GM21447 (cell line): Measurements from ENCODE around the gene PSMG4.

Experiments used
- ATAC-seq: cut with Tn5 transposase; IDR thresholded peaks from one replicate; pipeline ENCODE4 v1.9.1; 2021; ENCODE audit not compliant: unreplicated experiment

Gene PSMG4

DNA sequence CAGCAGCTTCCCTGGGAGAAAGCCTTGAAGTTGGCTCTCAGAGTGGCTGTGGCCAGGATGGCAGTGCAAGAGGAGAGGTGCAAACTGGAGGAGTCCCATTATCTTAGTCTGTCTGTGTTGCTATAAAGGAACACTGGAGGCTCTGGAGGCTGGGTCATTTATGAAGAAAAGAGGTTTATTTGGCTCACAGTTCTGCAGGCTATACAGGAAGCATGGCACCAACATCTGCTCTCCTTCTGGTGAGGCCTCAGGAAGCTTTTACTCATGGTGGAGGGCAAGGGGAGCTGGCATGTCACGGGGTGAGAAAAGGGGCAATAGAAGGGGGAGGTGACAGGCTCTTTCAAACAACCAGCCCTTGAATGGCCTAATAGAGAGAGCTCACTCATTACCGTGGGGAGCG is 47.1 kb downstream of the PSMG4 start:
- no peak for ATAC-seq

DNA sequence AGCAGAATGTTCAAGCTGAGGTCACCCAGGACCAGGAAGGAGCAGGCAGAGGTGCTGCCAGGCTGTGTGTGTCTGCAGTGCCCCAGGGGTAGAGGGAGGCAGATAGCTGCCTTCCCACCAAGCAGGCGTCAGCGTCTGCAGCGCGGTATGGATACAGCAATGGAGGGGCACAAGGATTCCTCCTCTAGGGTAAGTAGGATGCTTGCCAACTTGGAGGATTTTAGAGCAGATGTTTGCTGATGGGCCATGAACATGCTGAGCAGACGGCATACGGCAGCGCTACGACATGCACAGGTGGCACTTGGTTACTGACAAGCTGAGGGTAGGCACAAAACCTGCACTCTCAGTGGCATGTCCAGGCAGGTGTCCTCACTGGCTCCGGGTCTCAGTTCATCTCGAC is 48.1 kb downstream of the PSMG4 start:
- ATAC-seq: no peak

DNA sequence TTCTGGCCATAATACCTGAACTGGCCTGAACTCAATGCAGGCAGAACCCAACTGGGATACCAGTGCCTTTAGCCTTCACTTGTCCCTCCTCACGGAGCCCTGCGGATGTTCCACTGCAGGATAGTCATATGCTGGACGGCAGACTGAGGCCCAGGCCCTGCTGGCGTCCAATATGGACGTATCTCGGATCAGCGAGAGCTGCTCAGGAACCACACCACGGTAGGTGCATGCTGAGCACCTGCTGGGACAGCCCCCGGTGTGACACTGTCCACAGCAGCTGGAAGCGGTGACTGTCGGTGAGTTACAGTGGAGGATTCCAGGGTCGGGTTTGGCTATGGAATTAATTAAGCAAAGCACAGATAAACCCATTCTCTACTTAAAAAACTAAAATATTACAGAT is 48.7 kb downstream of the PSMG4 start:
- no peak for ATAC-seq

GRCh38 chr6:3308106-3308505 is 49.4 kb downstream of the PSMG4 start:
- no peak for ATAC-seq

DNA sequence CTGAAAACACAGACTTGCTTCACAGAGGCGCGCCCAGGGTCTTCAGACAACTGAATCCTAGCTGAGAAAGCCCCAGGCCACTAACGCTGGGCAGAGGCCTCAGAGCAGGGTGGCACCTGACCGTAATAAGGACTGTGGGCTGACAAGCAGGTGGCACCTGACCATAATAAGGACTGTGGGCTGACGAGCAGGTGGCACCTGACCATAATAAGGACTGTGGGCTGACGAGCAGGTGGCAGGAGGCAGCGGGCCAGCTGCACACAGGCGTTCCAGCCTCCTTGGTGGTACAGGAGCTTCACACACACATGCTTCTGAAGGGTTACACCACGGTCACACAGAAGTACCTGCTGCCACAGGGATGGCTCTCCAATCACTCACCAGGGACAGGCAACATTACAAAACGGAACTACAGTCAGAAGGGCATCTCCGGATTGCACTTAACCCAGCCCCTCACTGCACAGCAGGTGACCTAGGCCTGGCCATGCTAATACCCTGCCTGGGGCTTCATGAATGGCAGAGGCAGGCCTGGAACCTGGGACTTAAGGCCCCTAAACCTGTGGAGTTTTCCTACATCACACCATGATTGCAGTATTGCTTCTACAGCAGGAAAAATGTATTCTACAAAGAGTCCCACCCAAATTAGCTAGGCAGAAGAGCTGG is 50.8 kb downstream of the PSMG4 start:
- ATAC-seq: no peak

GRCh38 chr6:3310051-3310448 is 51.3 kb downstream of the PSMG4 start:
- no peak for ATAC-seq

- no peak for ATAC-seq
These were observed 52.0 kb downstream of the PSMG4 start for GRCh38 chr6:3310703-3311102.

- no peak for ATAC-seq
These were observed 53.1 kb downstream of the PSMG4 start for GRCh38 chr6:3311826-3312225.

GRCh38 chr6:3312604-3313231 is 54.0 kb downstream of the PSMG4 start:
- ATAC-seq: no peak

DNA sequence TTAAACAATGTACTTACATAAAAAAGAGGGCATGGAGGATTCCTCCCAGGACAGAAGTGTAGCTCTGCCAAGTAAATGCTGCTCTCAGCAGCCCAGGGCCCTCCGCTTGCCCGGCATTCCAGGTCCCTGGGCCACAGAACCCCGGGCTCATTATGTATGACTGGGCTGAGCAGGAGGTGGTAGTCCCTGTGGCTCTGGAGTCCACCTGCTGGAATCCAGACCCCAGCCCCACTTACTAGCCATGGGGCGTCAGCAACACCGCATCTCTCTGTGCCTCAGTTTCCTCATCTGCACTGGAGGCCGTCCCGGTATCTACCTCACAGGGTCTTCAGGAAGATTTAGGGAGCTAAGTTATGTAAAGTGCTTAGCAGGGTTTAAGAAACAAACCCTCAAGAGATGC is 55.4 kb downstream of the PSMG4 start:
- ATAC-seq: no peak

- ATAC-seq: no peak
These were observed 56.1 kb downstream of the PSMG4 start for GRCh38 chr6:3314621-3315467.

DNA sequence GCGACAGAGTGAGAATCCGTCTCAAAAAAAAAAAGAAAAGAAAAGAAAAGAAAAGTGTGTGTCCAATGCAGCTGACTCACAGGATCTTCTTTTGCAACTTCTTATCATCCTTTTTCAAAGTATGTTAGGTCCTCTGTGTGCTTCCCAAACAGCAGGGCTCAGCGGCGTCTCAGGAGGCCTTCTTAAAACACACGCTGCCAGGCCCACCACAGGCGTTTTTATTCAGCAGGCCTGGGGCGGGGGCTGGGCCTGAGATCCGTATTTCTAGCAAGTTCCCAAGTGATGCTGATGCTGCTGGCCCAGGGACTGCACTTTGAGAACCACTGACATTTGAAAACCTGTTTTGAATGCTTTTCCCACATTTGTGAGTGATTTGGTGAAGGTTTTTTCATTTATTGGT is 57.1 kb downstream of the PSMG4 start:
- ATAC-seq: no peak

DNA sequence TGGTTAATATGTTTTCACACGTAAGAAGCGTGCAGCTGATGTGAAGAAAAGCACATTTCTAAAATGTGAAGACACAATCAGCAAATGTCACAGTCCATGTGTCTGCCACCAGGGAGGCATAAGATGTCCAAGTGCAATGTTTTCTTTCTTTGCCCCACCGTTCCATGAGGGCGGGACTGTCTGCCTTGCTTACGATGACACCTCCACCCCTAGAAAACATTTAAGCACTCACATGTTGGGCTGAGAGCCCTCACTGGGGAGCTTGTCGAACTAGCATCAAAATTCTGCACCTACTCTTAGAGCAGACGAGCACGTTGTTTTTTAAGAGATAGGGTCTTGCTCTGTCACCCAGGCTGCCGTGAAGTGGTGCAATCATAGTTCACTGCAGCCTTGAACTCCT is 57.6 kb downstream of the PSMG4 start:
- no peak for ATAC-seq

- ATAC-seq: no peak
These were observed 58.1 kb downstream of the PSMG4 start for GRCh38 chr6:3316818-3317217.
